ENCODE measurements around the gene CNDP2. TPM values are rescaled to one million over a fixed set of nuclear protein-coding genes. Genes with fewer than 3 reads are reported as not detected.

CNDP2 gene
- total RNA-seq, 1 experiment from 2014 or later: 310 TPM

DNA sequence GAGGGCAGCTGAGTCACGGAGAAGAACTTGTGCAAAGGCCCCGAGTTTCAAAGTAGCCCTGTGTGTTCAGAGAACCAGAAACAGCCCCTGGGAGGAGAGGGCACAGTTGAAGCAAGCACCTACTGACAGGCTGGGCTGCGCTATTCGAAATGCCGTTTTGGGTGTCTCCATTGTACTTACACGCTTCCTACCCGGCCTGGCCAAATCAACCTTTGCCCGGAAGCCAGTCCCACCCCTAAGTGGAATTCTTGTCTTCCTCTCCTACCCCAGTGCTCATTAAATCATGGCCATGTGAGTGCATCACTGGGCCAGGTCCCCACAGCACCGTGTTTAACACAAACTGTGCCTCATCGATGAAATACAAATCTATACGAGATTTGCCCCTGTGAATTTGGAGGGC, 45.0 kb upstream of the CNDP2 start:
- in situ Hi-C loops (cut with HindIII; ENCODE audit: low pct_unique_long_range_greater_than_20kb, low sequenced_read_pairs): no loop called here
- intact Hi-C loops (cut with micrococcal nuclease; ENCODE audit: unreplicated experiment): no loop called here
- Histone ChIP-seq H3K27ac (ENCODE audit: low read length) (no peak overlapping the region), H3K36me3 (ENCODE audit: control insufficient read depth, insufficient read depth, low read length) (no peaks in the 10 kb centered on the region), H3K4me3 (ENCODE audit: low read depth in 2 of 2, low read length in 2 of 2) (no peak overlapping the region), H3K4me1 (ENCODE audit: control insufficient read depth, insufficient read depth, low read length) (no peaks in the 10 kb centered on the region; the same call in 1 of the 2 replicates), H3K27me3 (ENCODE audit: control insufficient read depth, insufficient read depth, low read length) (peaks cover 19% of the 10 kb centered on the region), H3K9me3 (ENCODE audit: control insufficient read depth, insufficient read depth, low read depth, low read length) (no peaks in the 10 kb centered on the region)
- no TSS peak for BruUV-seq (replicated peaks)
- CTCF ChIA-PET: no interaction called here
- no peak for DNase-seq (ENCODE audit: low read depth, low spot score)
- TF ChIP-seq TCF7L2 (IDR thresholded peaks at IDR 0.05; ENCODE audit: low read depth, low read length) (no peak), POLR2AphosphoS5 (IDR thresholded peaks at IDR 0.05; ENCODE audit: low read depth, low read length) (no peak), SIN3A (IDR thresholded peaks at IDR 0.05; ENCODE audit: borderline replicate concordance, insufficient read depth, low read depth, low read length) (no peak)
- TF ChIP-seq, protein P1, sequence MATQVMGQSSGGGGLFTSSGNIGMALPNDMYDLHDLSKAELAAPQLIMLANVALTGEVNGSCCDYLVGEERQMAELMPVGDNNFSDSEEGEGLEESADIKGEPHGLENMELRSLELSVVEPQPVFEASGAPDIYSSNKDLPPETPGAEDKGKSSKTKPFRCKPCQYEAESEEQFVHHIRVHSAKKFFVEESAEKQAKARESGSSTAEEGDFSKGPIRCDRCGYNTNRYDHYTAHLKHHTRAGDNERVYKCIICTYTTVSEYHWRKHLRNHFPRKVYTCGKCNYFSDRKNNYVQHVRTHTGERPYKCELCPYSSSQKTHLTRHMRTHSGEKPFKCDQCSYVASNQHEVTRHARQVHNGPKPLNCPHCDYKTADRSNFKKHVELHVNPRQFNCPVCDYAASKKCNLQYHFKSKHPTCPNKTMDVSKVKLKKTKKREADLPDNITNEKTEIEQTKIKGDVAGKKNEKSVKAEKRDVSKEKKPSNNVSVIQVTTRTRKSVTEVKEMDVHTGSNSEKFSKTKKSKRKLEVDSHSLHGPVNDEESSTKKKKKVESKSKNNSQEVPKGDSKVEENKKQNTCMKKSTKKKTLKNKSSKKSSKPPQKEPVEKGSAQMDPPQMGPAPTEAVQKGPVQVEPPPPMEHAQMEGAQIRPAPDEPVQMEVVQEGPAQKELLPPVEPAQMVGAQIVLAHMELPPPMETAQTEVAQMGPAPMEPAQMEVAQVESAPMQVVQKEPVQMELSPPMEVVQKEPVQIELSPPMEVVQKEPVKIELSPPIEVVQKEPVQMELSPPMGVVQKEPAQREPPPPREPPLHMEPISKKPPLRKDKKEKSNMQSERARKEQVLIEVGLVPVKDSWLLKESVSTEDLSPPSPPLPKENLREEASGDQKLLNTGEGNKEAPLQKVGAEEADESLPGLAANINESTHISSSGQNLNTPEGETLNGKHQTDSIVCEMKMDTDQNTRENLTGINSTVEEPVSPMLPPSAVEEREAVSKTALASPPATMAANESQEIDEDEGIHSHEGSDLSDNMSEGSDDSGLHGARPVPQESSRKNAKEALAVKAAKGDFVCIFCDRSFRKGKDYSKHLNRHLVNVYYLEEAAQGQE (IDR thresholded peaks at IDR 0.05; ENCODE audit: insufficient read depth in 1 of 2, low read depth in 2 of 2, low read length in 1 of 2): no peak
- TF ChIP-seq, protein P2, sequence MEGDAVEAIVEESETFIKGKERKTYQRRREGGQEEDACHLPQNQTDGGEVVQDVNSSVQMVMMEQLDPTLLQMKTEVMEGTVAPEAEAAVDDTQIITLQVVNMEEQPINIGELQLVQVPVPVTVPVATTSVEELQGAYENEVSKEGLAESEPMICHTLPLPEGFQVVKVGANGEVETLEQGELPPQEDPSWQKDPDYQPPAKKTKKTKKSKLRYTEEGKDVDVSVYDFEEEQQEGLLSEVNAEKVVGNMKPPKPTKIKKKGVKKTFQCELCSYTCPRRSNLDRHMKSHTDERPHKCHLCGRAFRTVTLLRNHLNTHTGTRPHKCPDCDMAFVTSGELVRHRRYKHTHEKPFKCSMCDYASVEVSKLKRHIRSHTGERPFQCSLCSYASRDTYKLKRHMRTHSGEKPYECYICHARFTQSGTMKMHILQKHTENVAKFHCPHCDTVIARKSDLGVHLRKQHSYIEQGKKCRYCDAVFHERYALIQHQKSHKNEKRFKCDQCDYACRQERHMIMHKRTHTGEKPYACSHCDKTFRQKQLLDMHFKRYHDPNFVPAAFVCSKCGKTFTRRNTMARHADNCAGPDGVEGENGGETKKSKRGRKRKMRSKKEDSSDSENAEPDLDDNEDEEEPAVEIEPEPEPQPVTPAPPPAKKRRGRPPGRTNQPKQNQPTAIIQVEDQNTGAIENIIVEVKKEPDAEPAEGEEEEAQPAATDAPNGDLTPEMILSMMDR (IDR thresholded peaks at IDR 0.05): no peak
- POLR2A ChIA-PET: interaction anchor here (0.6 kb wide), 1 partner anchor 1957 kb away, joined by 3 read pairs; no protein-coding TSS in a partner anchor
- no peak for ATAC-seq

DNA sequence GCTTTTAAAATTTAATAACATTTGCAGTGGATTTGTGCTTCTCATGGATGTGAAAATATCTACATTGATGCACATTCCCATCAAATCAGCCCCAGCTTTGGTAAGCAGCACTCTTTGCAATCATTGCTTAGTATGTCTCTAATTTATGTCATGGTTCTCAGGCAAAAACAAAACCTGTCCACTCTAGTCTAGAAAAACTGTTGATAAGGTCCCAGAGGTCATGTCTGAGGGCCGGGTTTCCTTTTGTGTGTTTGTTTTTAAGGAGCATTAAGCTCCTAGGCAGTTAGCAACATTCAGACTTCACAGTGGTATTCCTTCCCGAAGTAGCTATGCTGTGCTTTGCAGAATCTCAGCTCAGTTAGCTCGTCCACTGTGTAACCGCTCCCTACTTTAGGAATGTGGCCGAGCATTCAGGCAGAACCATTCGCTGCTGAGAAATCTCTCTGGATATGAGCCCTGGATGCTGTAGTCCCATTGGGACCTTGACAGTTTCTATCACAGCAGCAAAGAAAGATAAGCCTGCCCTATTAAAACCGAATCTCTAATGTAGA, 43.1 kb upstream of the CNDP2 start:
- no TSS peak for BruUV-seq (replicated peaks)
- ATAC-seq (no peak), DNase-seq (ENCODE audit: low read depth, low spot score) (no peak)
- no peak overlapping the region for H3K27ac ChIP-seq (ENCODE audit: low read length)
- H3K27me3 ChIP-seq (ENCODE audit: control insufficient read depth, insufficient read depth, low read length): peaks cover 27% of the 10 kb centered on the region
- ChIA-PET CTCF (no interaction called here), POLR2A (no interaction called here)
- no peaks in the 10 kb centered on the region for H3K36me3 ChIP-seq (ENCODE audit: control insufficient read depth, insufficient read depth, low read length)
- intact Hi-C loops (cut with micrococcal nuclease; ENCODE audit: unreplicated experiment) (no loop called here), in situ Hi-C loops (cut with HindIII; ENCODE audit: low pct_unique_long_range_greater_than_20kb, low sequenced_read_pairs) (no loop called here)
- TF ChIP-seq, protein P1 (IDR thresholded peaks at IDR 0.05; ENCODE audit: insufficient read depth in 1 of 2, low read depth in 2 of 2, low read length in 1 of 2): no peak
- H3K4me1 ChIP-seq (ENCODE audit: control insufficient read depth, insufficient read depth, low read length): no peaks in the 10 kb centered on the region; the same call in 1 of the 2 replicates
- H3K9me3 ChIP-seq (ENCODE audit: control insufficient read depth, insufficient read depth, low read depth, low read length): no peaks in the 10 kb centered on the region
- H3K4me3 ChIP-seq (ENCODE audit: low read depth in 2 of 2, low read length in 2 of 2): no peak overlapping the region

Measured in Panc1 (cell line).